Activated naive CD4-positive, alpha-beta T cell treated with anti-CD3 and anti-CD28 coated beads, Interleukin-2, amount 50 U/mL, for 72 hours (primary cell): ENCODE data around the gene GLOD4. TPM values are rescaled to one million over a fixed set of nuclear protein-coding genes. Genes with fewer than 3 reads are reported as not detected.
"Not testable (repeated sequence)": the region's sequence is repeated elsewhere in the genome, so short reads cannot be mapped to it uniquely, and the experiment has no call there.

Experiments used
- ATAC-seq, 2 donors: fragments of 150-1000 bp; cut with Tn5 transposase; 2 replicates each; pipeline ENCODE4 v1.10.0; 2021; ENCODE audit warnings: mild to moderate bottlenecking in 2 of 2, moderate library complexity in 2 of 2
- DNase-seq, 2 donors: peaks; one replicate each; pipeline ENCODE4 v3.0.0; 2021 to 2022; ENCODE audit warnings: low spot score in 2 of 2
- H3K27ac Mint-ChIP-seq, 2 donors: one replicate each; pipeline ENCODE4 v1.8.0; 2022; ENCODE audit warnings: mild to moderate bottlenecking in 2 of 2, mixed read lengths in 2 of 2
- H3K36me3 Mint-ChIP-seq, 2 donors: one replicate each; pipeline ENCODE4 v1.8.0; 2022; ENCODE audit warnings: mixed read lengths in 2 of 2
- H3K9me3 Mint-ChIP-seq, 2 donors: one replicate each; pipeline ENCODE4 v1.8.0; 2022; ENCODE audit warnings: mixed read lengths in 2 of 2
- total RNA-seq, 2 donors: library from RNA; stranded (reverse); gene quantifications; one replicate each; pipeline ENCODE4 v1.2.3, GENCODE V29; 2022

The GLOD4 gene
- total RNA-seq, 2 donors from 2014 or later = 49.4 to 63.3 TPM

- not testable (repeated sequence) for DNase-seq, ATAC-seq, H3K9me3 Mint-ChIP-seq, H3K27ac Mint-ChIP-seq
- H3K36me3 Mint-ChIP-seq = peaks cover 5 to 11% of the 10 kb centered on the region in 2 donors
Measured at GRCh38 chr17:790874-791247, 8.8 kb upstream of the GLOD4 start.

- peak in 1 of 2 donors; percentile 29 for ATAC-seq
- not testable (repeated sequence) for H3K9me3 Mint-ChIP-seq, DNase-seq, H3K27ac Mint-ChIP-seq
- peaks cover 5 to 11% of the 10 kb centered on the region in 2 donors for H3K36me3 Mint-ChIP-seq
Measured at GRCh38 chr17:789931-790873, 8.1 kb upstream of the GLOD4 start.

- Mint-ChIP-seq H3K27ac (no peak overlapping the region), H3K9me3 (no peaks in the 10 kb centered on the region), H3K36me3 (peaks cover 5 to 11% of the 10 kb centered on the region in 2 donors)
- no peak for DNase-seq
- no peak for ATAC-seq
Measured at GRCh38 chr17:789160-789840, 7.2 kb upstream of the GLOD4 start.

- Mint-ChIP-seq H3K36me3 (peaks cover 5 to 18% of the 10 kb centered on the region in 2 donors), H3K9me3 (no peaks in the 10 kb centered on the region), H3K27ac (no peak overlapping the region)
- ATAC-seq (no peak), DNase-seq (no peak)
Measured at GRCh38 chr17:788551-788950, 6.5 kb upstream of the GLOD4 start.

- peaks cover 9 to 23% of the 10 kb centered on the region in 2 donors for H3K36me3 Mint-ChIP-seq
- DNase-seq = no peak
- no peak overlapping the region for H3K27ac Mint-ChIP-seq
- no peak for ATAC-seq
- H3K9me3 Mint-ChIP-seq = no peaks in the 10 kb centered on the region
Measured at GRCh38 chr17:787641-788221, 5.7 kb upstream of the GLOD4 start.

- H3K27ac Mint-ChIP-seq, ATAC-seq: not testable (repeated sequence)
- peaks cover 21 to 28% of the 10 kb centered on the region in 2 donors for H3K36me3 Mint-ChIP-seq
Measured at GRCh38 chr17:785901-786300, 3.8 kb upstream of the GLOD4 start.

GRCh38 chr17:784143-784542 lies 2.1 kb upstream of the GLOD4 start:
- ATAC-seq (peak; percentile 63 to 70), DNase-seq (no peak)
- H3K9me3 Mint-ChIP-seq = no peaks in the 10 kb centered on the region
- peaks cover 20% of the 10 kb centered on the region in 2 donors for H3K36me3 Mint-ChIP-seq
- H3K27ac Mint-ChIP-seq = peak overlapping the region in 1 of 2 donors; percentile 8

More at GRCh38 chr17:785901-786300, 3.8 kb upstream of the GLOD4 start:
- not testable (repeated sequence) for H3K9me3 Mint-ChIP-seq, DNase-seq

- ATAC-seq = no peak
- Mint-ChIP-seq H3K27ac (no peak overlapping the region), H3K36me3 (peaks cover 21 to 24% of the 10 kb centered on the region in 2 donors), H3K9me3 (no peaks in the 10 kb centered on the region)
- no peak for DNase-seq
Measured at GRCh38 chr17:778096-778495, 4.0 kb downstream of the GLOD4 start.

- peak overlapping the region in 1 of 2 donors; percentile 90 for H3K27ac Mint-ChIP-seq
- peaks cover 9 to 32% of the 10 kb centered on the region in 2 donors for H3K36me3 Mint-ChIP-seq
- DNase-seq (no peak), ATAC-seq (no peak)
- no peaks in the 10 kb centered on the region for H3K9me3 Mint-ChIP-seq
Measured at GRCh38 chr17:774313-774584, 7.8 kb downstream of the GLOD4 start.

GRCh38 chr17:773467-774312 lies 8.4 kb downstream of the GLOD4 start:
- ATAC-seq (peak; percentile 57 to 63), DNase-seq (no peak)
- Mint-ChIP-seq H3K27ac (peak overlapping the region; percentile 62 to 90), H3K36me3 (peaks cover 9 to 37% of the 10 kb centered on the region in 2 donors), H3K9me3 (no peaks in the 10 kb centered on the region)

- ATAC-seq (no peak), DNase-seq (no peak)
- H3K27ac Mint-ChIP-seq = peak overlapping the region in 1 of 2 donors; percentile 62
- H3K9me3 Mint-ChIP-seq = no peaks in the 10 kb centered on the region
- peaks cover 5 to 39% of the 10 kb centered on the region in 2 donors for H3K36me3 Mint-ChIP-seq
Measured at GRCh38 chr17:773016-773415, 9.1 kb downstream of the GLOD4 start.

GRCh38 chr17:767076-767475 lies 15.0 kb downstream of the GLOD4 start:
- ATAC-seq (no peak), DNase-seq (no peak)
- Mint-ChIP-seq H3K9me3 (no peaks in the 10 kb centered on the region), H3K36me3 (peaks cover 0 to 26% of the 10 kb centered on the region in 2 donors), H3K27ac (no peak overlapping the region)

GRCh38 chr17:760371-760770 lies 21.7 kb downstream of the GLOD4 start:
- H3K9me3 Mint-ChIP-seq = peaks cover 0 to 5% of the 10 kb centered on the region in 2 donors
- no peak overlapping the region for H3K27ac Mint-ChIP-seq
- ATAC-seq (no peak), DNase-seq (no peak)
- H3K36me3 Mint-ChIP-seq = peaks cover 0 to 10% of the 10 kb centered on the region in 2 donors

GRCh38 chr17:759964-760363 lies 22.1 kb downstream of the GLOD4 start:
- no peak overlapping the region for H3K27ac Mint-ChIP-seq
- H3K9me3 Mint-ChIP-seq = peaks cover 0 to 5% of the 10 kb centered on the region in 2 donors
- H3K36me3 Mint-ChIP-seq = peaks cover 0 to 13% of the 10 kb centered on the region in 2 donors
- ATAC-seq (no peak), DNase-seq (no peak)

GRCh38 chr17:756010-756567 lies 26.0 kb downstream of the GLOD4 start:
- H3K9me3 Mint-ChIP-seq, ATAC-seq: not testable (repeated sequence)
- H3K36me3 Mint-ChIP-seq = peaks cover 7 to 19% of the 10 kb centered on the region in 2 donors

More at GRCh38 chr17:756010-756567, 26.0 kb downstream of the GLOD4 start:
- H3K27ac Mint-ChIP-seq, DNase-seq: not testable (repeated sequence)
